ENCODE data around the gene HOXA3. TPM values are rescaled to one million over a fixed set of nuclear protein-coding genes. Genes with fewer than 3 reads are reported as not detected.

The HOXA3 gene
- total RNA-seq, 1 donor from 2014 or later = 3.9 TPM

DNA sequence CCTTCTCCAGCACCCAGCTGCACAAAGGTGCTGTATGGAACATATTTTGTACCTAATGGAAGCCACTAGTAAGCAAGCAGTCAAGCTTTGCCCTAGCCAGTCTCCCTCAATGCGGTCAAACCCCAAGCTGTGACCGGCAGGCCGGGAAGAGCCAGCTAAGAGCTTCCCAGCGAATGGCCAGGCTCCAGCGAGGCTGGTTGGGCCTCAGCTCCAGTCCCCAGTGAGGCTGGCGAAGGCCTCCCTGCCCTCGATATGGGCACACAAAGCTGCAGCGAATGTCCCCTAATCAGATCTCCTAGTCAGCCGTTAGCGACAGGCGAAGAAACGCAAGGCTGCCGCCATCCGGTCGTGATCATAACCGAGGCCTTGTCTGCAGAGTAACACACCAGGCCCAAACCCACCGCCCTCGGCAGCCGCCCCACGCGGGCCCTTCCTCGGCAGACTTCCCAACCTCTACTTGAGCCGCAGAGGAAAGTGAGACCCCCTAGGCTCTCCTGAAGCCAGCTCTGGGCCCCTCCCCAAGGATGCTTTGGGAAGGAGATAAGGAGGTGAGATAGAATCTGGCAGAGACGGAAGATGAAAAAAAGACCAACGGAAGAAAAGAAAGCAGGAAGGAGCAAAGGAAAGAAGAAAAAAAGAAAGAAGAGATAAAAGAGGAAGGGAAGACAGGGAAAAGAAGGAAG is 16.0 kb upstream of the HOXA3 start:
- no peak for DNase-seq (ENCODE audit: extremely low spot score in 2 of 2)
- no peaks in the 10 kb centered on the region for H3K9me3 ChIP-seq
- H3K4me3 ChIP-seq = peak overlapping the region; percentile 56 to 64
- H3K27ac ChIP-seq = peak overlapping the region; percentile 99
- no peaks in the 10 kb centered on the region for H3K27me3 ChIP-seq
- intact Hi-C loops (cut with DNase I) = loop anchor here (5.0 to 10.0 kb wide), 2 partner anchors 796 to 1314 kb away; no protein-coding TSS in a partner anchor
- TF ChIP-seq, protein P1, sequence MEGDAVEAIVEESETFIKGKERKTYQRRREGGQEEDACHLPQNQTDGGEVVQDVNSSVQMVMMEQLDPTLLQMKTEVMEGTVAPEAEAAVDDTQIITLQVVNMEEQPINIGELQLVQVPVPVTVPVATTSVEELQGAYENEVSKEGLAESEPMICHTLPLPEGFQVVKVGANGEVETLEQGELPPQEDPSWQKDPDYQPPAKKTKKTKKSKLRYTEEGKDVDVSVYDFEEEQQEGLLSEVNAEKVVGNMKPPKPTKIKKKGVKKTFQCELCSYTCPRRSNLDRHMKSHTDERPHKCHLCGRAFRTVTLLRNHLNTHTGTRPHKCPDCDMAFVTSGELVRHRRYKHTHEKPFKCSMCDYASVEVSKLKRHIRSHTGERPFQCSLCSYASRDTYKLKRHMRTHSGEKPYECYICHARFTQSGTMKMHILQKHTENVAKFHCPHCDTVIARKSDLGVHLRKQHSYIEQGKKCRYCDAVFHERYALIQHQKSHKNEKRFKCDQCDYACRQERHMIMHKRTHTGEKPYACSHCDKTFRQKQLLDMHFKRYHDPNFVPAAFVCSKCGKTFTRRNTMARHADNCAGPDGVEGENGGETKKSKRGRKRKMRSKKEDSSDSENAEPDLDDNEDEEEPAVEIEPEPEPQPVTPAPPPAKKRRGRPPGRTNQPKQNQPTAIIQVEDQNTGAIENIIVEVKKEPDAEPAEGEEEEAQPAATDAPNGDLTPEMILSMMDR (IDR thresholded peaks at IDR 0.05) = no peak
- TF ChIP-seq POLR2AphosphoS5 (IDR thresholded peaks at IDR 0.05; ENCODE audit: insufficient read depth in 1 of 2, low read depth in 1 of 2) = peak in 1 of 2 donors; percentile 69
- H3K36me3 ChIP-seq = no peaks in the 10 kb centered on the region
- peaks cover 47% of the 10 kb centered on the region for H3K4me1 ChIP-seq

DNA sequence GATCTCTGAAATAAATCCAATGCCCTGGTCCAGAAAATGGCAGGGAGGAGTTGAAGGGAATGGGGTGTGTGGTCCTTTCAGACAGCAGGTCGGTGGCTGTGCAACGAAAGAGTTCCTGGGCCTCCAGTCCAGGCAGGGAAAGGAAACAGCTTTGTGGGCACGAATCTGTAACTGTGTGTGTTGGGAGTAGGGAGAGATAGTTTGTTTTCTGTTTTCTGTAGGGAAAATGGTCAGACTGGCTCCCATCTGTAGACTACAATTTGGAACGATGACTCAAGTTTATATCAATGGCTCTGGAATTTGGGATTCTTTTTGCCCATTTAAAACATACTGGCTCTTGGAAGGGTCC is 15.5 kb upstream of the HOXA3 start:
- H3K27me3 ChIP-seq = no peaks in the 10 kb centered on the region
- no peak for TF ChIP-seq POLR2AphosphoS5 (IDR thresholded peaks at IDR 0.05; ENCODE audit: insufficient read depth in 1 of 2, low read depth in 1 of 2)
- TF ChIP-seq, protein P1 (IDR thresholded peaks at IDR 0.05) = no peak
- no peak for TF ChIP-seq POLR2A (IDR thresholded peaks at IDR 0.05)
- no peaks in the 10 kb centered on the region for H3K36me3 ChIP-seq
- no peak for DNase-seq (ENCODE audit: extremely low spot score in 2 of 2)
- peak overlapping the region; percentile 56 to 64 for H3K4me3 ChIP-seq
- H3K9me3 ChIP-seq = no peaks in the 10 kb centered on the region
- peak overlapping the region; percentile 99 for H3K27ac ChIP-seq
- intact Hi-C loops (cut with DNase I) = loop anchor here (5.0 to 10.0 kb wide), 2 partner anchors 796 to 1313 kb away; no protein-coding TSS in a partner anchor
- H3K4me1 ChIP-seq = peaks cover 45% of the 10 kb centered on the region

DNA sequence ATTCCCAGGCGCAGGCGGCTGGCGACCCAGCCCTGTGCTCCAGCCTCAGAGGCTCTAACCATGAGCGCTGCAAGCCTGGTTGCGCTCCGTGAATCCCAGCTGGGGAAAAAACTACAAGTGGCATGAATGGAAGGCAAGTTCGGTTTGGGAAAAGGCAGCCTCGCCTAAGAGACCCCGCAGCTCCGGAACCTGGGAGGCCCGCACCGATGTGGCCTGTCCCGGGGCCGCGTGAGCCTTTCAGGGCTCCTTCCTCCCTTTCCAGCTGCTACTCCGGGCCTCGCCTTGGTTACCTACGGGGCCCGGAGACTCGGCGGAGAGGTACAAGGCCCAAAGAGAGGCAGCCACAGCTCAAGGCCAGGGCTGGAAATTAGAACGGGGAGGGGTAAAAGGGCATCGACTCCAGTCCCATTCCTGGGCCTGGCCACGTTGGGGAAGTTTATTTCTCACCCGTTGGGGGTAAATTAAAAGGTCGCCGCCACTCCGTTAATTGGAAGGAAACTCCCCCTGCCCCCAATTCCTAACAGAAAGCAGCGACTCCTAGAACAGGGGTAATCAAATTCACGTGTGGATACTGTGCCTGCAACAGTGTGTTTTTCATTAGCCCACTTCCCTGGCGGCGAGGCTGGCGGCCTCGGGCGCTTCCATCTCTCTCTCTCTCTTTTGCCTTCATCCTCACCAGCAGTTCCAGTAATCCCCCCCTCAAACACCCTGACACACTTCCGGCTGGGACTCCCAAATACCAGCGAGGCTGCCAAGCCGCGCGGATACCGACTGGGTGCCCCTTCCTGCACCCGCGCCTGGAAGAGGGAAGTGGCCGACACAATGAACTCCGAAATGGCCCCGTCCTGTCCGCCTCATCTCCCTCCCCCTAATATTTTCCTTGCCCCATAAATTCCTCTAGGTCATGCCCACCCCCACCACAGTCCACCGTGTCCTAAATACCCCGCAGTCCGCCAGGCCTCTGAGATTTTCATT is 14.4 kb upstream of the HOXA3 start:
- DNase-seq (ENCODE audit: extremely low spot score in 2 of 2) = no peak
- H3K27me3 ChIP-seq = no peaks in the 10 kb centered on the region
- no peaks in the 10 kb centered on the region for H3K36me3 ChIP-seq
- peak overlapping the region; percentile 56 to 64 for H3K4me3 ChIP-seq
- TF ChIP-seq, protein P1 (IDR thresholded peaks at IDR 0.05) = no peak
- TF ChIP-seq POLR2A (IDR thresholded peaks at IDR 0.05) = no peak
- TF ChIP-seq POLR2AphosphoS5 (IDR thresholded peaks at IDR 0.05; ENCODE audit: insufficient read depth in 1 of 2, low read depth in 1 of 2) = peak in 1 of 2 donors; percentile 37
- H3K9me3 ChIP-seq = no peaks in the 10 kb centered on the region
- peak overlapping the region; percentile 99 for H3K27ac ChIP-seq
- intact Hi-C loops (cut with DNase I) = loop anchor here (5.0 to 10.0 kb wide), 2 partner anchors 795 to 1312 kb away; no protein-coding TSS in a partner anchor
- H3K4me1 ChIP-seq = peaks cover 36% of the 10 kb centered on the region

DNA sequence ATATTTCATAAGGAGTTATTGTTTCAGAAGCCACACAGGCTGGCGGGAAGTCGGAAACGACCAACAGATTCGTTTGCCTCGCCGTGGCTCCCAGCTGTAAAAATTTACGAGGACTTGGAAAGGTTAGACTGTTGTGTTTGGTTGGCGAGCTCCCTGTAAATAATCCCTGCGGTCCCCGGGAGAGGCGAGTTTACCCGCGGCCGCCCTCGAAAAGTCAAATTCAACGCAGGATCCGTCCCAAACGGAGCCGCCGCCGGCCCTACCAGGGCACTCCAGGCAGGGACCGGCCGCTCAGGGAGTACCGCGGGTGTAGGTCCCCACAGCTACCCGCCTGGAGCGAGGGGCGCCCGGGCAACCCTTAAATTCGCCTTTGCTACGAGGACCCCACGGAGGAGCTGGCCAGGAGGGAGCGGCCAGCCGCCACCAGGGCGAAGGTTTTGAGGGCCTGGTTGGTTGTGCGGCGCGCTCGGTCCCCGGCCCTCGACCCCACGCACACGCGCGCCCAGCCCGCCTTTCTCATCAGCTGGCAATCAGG is 13.7 kb upstream of the HOXA3 start:
- Histone ChIP-seq H3K4me1 (peaks cover 43% of the 10 kb centered on the region), H3K9me3 (no peaks in the 10 kb centered on the region), H3K36me3 (no peaks in the 10 kb centered on the region), H3K27me3 (no peaks in the 10 kb centered on the region), H3K4me3 (peak overlapping the region; percentile 56 to 64), H3K27ac (peak overlapping the region; percentile 99)
- TF ChIP-seq POLR2A (IDR thresholded peaks at IDR 0.05) (no peak), POLR2AphosphoS5 (IDR thresholded peaks at IDR 0.05; ENCODE audit: insufficient read depth in 1 of 2, low read depth in 1 of 2) (peak in 1 of 2 donors; percentile 60)
- TF ChIP-seq, protein P1 (IDR thresholded peaks at IDR 0.05) = no peak
- DNase-seq (ENCODE audit: extremely low spot score in 2 of 2) = no peak
- intact Hi-C loops (cut with DNase I) = loop anchor here (5.0 to 10.0 kb wide), 2 partner anchors 794 to 1311 kb away; no protein-coding TSS in a partner anchor
